Activated CD8-positive, alpha-beta T cell treated with anti-CD3 and anti-CD28 coated beads, Interleukin-2, amount 10 ng/mL, durations not matched to agents 7 days and 5 days (primary cell): ENCODE data around the gene SH2D3C. TPM values are rescaled to one million over a fixed set of nuclear protein-coding genes. Genes with fewer than 3 reads are reported as not detected.
A peak's percentile ranks its signal among the peaks of the same experiment; 100 is the strongest.

ENCODE experiments used
- ATAC-seq: fragments of 150-1000 bp; cut with Tn5 transposase; one replicate; pipeline ENCODE4 v1.10.0; 2021; ENCODE audit warnings: moderate library complexity
- CTCF ChIA-PET: fragments of 350-600 bp; sonication (Branson Sonifier 250); formaldehyde crosslinking; loops from one replicate; lab custom pipeline; 2021; ENCODE audit warnings: antibody characterized with exemption; lab: Charles Lee
- POLR2A ChIA-PET: fragments of 350-600 bp; sonication (Branson Sonifier 250); formaldehyde crosslinking; loops from one replicate; lab custom pipeline; 2021; ENCODE audit warnings: antibody characterized with exemption; lab: Charles Lee
- DNase-seq: peaks from one replicate; pipeline ENCODE4 v3.0.0-alpha.2; 2020
- H3K27ac Mint-ChIP-seq: one replicate; pipeline ENCODE4 v1.8.0; 2021; ENCODE audit warnings: mild to moderate bottlenecking, mixed read lengths
- H3K27me3 Mint-ChIP-seq: one replicate; pipeline ENCODE4 v1.8.0; 2021; ENCODE audit warnings: low read depth, mixed read lengths
- H3K36me3 Mint-ChIP-seq: one replicate; pipeline ENCODE4 v1.8.0; 2021; ENCODE audit warnings: low read depth, mixed read lengths
- H3K4me1 Mint-ChIP-seq: one replicate; pipeline ENCODE4 v1.8.0; 2021; ENCODE audit warnings: low read depth, mixed read lengths
- H3K4me3 Mint-ChIP-seq: one replicate; pipeline ENCODE4 v1.8.0; 2021; ENCODE audit warnings: mild to moderate bottlenecking, mixed read lengths
- H3K9me3 Mint-ChIP-seq: one replicate; pipeline ENCODE4 v1.8.0; 2022; ENCODE audit warnings: mixed read lengths; ENCODE audit not compliant: insufficient read depth
- total RNA-seq, 2 experiments: library from RNA; stranded (reverse); gene quantifications; one replicate each; pipeline ENCODE4 v1.2.3, GENCODE V29; 2021

SH2D3C gene
- total RNA-seq, 2 experiments from 2014 or later = 75.6 to 77.5 TPM

- DNase-seq = no peak
- Mint-ChIP-seq H3K27me3 (no peaks in the 10 kb centered on the region), H3K4me1 (peaks cover 58% of the 10 kb centered on the region), H3K36me3 (peaks cover 51% of the 10 kb centered on the region), H3K27ac (no peak overlapping the region), H3K4me3 (no peak overlapping the region), H3K9me3 (no peaks in the 10 kb centered on the region)
- no peak for ATAC-seq
- ChIA-PET POLR2A (interaction anchor here (0.7 to 1.3 kb wide), 5 partner anchors 8 to 111 kb away, joined by 3 to 4 read pairs (median 3); partner anchors contain the start of gene FPGS), CTCF (interaction anchor here (1.0 to 3.2 kb wide), 5 partner anchors 8 to 129 kb away, joined by 3 to 20 read pairs (median 6); no protein-coding TSS in a partner anchor)
These were observed 14.1 kb upstream of the SH2D3C start for GRCh38 chr9:127792417-127793031.

DNA sequence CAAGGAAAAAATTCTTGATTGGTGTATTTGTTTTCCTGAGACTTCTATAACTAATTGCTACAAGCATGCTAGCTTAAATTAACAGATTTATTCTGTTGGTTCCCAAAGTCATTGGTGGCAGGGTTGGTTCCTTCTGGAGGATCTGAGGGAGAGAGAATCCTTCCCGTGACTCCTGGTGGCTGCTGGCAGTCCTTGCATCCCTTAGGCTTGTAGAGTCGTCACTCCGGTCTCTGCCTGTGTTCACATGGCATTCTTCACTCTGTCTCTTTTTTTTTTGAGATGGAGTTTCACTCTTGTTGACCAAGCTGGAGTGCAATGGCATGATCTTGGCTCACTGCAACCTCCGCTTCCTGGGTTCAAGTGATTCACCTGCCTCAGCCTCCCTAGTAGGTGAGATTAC, 12.6 kb upstream of the SH2D3C start:
- Mint-ChIP-seq H3K27ac (no peak overlapping the region), H3K36me3 (peaks cover 62% of the 10 kb centered on the region), H3K4me3 (no peak overlapping the region), H3K27me3 (no peaks in the 10 kb centered on the region), H3K4me1 (peaks cover 54% of the 10 kb centered on the region), H3K9me3 (no peaks in the 10 kb centered on the region)
- CTCF ChIA-PET = interaction anchor here (1.1 kb wide), 1 partner anchor 127 kb away, joined by 3 read pairs; no protein-coding TSS in a partner anchor
- POLR2A ChIA-PET = no interaction called here
- ATAC-seq (no peak), DNase-seq (no peak)

DNA sequence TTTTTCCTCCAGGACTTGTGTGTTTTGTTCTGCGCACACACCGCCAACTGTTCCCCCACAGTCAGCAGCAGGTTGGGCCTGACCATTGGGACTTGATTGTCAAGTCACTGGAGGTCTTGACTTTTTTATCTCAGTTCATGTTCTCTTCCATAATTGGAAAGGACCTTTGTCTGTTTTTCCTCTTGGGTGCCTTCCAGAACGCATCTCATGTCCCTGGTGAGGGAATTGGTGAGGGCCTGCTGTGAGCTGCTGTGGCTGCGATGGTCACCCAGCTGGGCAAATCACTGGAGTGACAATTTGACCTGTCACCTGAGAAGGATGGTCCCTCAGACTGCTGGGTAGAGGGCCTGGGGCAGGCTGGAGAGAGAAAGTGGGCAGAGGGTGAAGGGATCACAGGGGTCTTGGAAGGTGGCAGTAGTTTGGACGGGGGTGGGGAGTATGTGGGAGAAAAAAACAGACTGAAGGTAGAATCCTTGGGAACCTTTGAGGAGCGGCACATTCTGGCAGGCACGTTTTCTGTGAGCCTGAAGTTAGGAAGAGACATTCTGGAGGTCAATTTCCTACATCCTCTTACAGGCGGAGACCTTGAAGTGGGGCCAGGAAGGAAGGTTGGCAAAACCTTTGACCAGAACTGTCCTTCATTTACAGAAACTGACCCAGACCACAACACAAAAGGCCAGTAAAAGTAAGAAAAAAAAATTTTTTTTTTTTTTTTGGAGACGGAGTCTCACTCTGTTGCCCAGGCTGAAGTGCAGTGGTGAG, 11.8 kb upstream of the SH2D3C start:
- DNase-seq = no peak
- ChIA-PET CTCF (interaction anchor here (1.1 kb wide), 2 partner anchors 126 to 128 kb away, joined by 3 read pairs; partner anchors contain the start of gene ST6GALNAC4), POLR2A (interaction anchor here (0.6 kb wide), 1 partner anchor 33 kb away, joined by 3 read pairs; no protein-coding TSS in a partner anchor)
- no peak overlapping the region for H3K27ac Mint-ChIP-seq
- H3K4me3 Mint-ChIP-seq = no peak overlapping the region
- peaks cover 50% of the 10 kb centered on the region for H3K4me1 Mint-ChIP-seq
- no peak for ATAC-seq
- H3K36me3 Mint-ChIP-seq = peaks cover 62% of the 10 kb centered on the region
- H3K27me3 Mint-ChIP-seq = no peaks in the 10 kb centered on the region
- no peaks in the 10 kb centered on the region for H3K9me3 Mint-ChIP-seq

DNA sequence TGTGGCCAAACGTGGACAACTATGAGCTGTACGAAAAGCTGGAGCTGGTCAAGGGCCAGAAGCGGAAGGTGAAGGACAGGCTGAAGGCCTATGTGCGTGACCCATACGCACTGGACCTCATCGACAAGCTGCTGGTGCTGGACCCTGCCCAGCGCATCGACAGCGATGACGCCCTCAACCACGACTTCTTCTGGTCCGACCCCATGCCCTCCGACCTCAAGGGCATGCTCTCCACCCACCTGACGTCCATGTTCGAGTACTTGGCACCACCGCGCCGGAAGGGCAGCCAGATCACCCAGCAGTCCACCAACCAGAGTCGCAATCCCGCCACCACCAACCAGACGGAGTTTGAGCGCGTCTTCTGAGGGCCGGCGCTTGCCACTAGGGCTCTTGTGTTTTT, 10.7 kb upstream of the SH2D3C start:
- POLR2A ChIA-PET = interaction anchor here (1.1 kb wide), 1 partner anchor 130 kb away, joined by 3 read pairs; no protein-coding TSS in a partner anchor
- Mint-ChIP-seq H3K36me3 (peaks cover 60% of the 10 kb centered on the region), H3K4me1 (peaks cover 52% of the 10 kb centered on the region), H3K27me3 (no peaks in the 10 kb centered on the region), H3K4me3 (no peak overlapping the region), H3K27ac (no peak overlapping the region), H3K9me3 (no peaks in the 10 kb centered on the region)
- CTCF ChIA-PET = interaction anchor here (0.9 to 4.6 kb wide), 3 partner anchors 81 to 131 kb away, joined by 3 to 26 read pairs (median 4); partner anchors contain the start of gene ST6GALNAC4
- ATAC-seq (no peak), DNase-seq (no peak)

- Mint-ChIP-seq H3K27ac (peak overlapping the region; percentile 39), H3K36me3 (peaks cover 58% of the 10 kb centered on the region)
- no peak for ATAC-seq
These were observed 10.0 kb upstream of the SH2D3C start for GRCh38 chr9:127788337-127789011.

DNA sequence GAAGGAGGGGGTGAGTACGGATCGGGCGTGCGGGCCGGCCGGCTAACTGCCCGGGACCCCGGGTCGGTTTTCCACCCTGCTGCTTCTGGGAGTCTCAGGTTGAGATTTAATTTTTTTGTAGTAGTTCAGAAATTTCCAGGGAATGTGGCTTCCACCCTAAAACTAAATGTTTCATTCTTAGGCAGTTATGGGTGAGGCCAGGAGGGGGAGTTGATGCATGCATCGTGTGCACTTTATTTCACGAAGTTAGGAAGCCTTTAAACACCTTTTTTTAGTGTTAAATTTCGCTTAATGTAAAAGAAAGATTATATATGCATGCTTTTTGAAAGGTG, 8.3 kb upstream of the SH2D3C start:
- no peaks in the 10 kb centered on the region for H3K27me3 Mint-ChIP-seq
- peaks cover 65% of the 10 kb centered on the region for H3K4me1 Mint-ChIP-seq
- H3K36me3 Mint-ChIP-seq = peaks cover 52% of the 10 kb centered on the region
- DNase-seq (no peak), ATAC-seq (no peak)
- ChIA-PET CTCF (interaction anchor here (0.7 to 6.4 kb wide), 10 partner anchors 9 to 134 kb away, joined by 3 to 59 read pairs (median 5); partner anchors contain the start of genes FPGS and TOR2A), POLR2A (interaction anchor here (1.0 to 2.5 kb wide), 5 partner anchors 11 to 195 kb away, joined by 3 to 9 read pairs (median 3); partner anchors contain the start of gene TOR2A)
- H3K9me3 Mint-ChIP-seq = no peaks in the 10 kb centered on the region
- H3K4me3 Mint-ChIP-seq = peak overlapping the region; percentile 98
- H3K27ac Mint-ChIP-seq = peak overlapping the region; percentile 90

More at GRCh38 chr9:127788337-127789011, 10.0 kb upstream of the SH2D3C start:
- H3K4me1 Mint-ChIP-seq = peaks cover 59% of the 10 kb centered on the region
- no peaks in the 10 kb centered on the region for H3K9me3 Mint-ChIP-seq
- CTCF ChIA-PET = interaction anchor here (0.9 to 6.4 kb wide), 5 partner anchors 53 to 132 kb away, joined by 4 to 59 read pairs (median 26); partner anchors contain the start of gene TOR2A
- POLR2A ChIA-PET = interaction anchor here (0.7 to 1.3 kb wide), 4 partner anchors 9 to 130 kb away, joined by 3 to 9 read pairs (median 3); no protein-coding TSS in a partner anchor
- peak overlapping the region; percentile 98 for H3K4me3 Mint-ChIP-seq
- no peak for DNase-seq
- H3K27me3 Mint-ChIP-seq = no peaks in the 10 kb centered on the region

DNA sequence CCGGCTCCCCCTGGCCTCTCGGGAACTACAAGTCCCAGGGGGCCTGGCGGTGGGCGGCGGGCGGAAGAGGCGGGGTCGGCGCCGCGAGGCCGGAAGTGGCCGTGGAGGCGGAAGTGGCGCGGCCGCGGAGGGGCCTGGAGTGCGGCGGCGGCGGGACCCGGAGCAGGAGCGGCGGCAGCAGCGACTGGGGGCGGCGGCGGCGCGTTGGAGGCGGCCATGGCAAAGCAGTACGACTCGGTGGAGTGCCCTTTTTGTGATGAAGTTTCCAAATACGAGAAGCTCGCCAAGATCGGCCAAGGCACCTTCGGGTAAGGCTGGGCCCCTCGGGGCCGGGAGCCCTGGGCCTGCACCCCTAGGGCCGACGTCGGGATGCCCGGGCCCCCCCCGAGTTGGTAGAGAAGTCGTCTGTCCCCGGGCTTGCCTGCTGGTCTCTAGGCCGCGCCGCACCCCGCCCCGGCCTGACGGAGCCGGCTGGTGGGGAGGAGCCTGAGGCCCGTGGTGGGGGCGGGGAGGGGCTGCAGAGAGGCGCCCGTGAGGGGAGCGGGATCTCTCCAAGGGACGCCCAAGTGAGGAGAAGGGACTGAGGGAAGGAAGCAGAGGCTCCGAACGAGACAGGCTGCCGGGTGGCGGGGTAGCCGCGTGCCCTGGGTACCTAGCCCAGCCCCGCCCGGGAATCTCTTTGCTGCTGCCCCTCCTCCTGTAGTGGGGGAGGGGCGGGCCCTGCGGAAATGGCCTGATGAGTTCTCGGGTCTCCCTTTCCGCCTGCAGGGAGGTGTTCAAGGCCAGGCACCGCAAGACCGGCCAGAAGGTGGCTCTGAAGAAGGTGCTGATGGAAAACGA, 7.7 kb upstream of the SH2D3C start, which contains the start of gene CDK9:
TSS of gene CDK9 (plus strand) at position 102 of the 840 bp plus-strand sequence. CDS start at position 217, 115 bp downstream.
- Mint-ChIP-seq H3K4me3 (peak within 1 kb of the TSS; percentile 98), H3K36me3 (peaks cover 51% of the 10 kb centered on the region)

DNA sequence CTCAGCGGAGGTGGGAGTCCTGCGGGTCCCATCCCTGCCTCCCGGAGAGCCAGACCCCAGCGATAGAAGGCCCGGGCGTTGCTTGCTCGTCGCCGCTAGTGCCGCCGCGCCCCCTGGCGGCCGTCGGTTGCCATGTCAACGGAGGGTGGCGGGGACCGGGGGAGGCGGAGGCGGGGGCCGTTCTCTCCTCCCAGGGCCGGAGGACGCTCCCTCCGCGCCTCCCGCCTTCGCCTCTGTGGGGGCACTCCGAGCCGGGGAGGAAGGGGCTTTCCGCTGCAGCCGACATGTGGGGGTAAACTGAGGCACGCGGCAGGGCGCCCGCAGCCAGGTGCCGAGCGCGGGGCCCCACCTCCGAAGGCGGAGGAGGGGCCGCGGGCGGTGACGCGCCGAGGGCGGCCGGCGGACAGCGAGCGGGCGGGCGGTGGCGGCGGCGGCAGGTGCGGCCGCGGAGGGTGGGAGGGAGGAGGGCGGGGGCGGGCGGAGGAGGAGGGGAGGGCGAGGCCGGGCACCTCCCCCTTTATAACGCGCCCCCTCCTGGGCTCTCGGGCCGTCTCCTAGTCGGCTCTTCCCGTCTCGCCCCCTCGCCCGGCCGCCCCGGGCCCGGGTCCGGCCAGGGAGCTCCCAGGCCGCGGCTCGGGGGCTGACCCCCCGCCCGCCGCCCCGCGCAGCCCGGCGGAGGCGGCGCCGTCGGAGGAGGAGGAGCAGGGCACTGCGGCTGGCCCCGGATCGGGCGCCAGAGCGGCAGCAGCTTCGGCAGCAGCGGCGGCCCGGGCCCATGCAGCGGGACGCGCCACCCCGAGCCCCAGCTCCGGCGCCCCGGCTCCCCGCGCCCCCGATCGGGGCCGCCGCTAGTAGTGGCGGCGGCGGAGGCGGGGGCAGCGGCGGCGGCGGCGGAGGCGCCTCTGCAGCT, 6.8 kb upstream of the SH2D3C start:
- peak; percentile 46 for ATAC-seq
- Mint-ChIP-seq H3K9me3 (no peaks in the 10 kb centered on the region), H3K27me3 (no peaks in the 10 kb centered on the region), H3K27ac (peak overlapping the region; percentile 95), H3K36me3 (peaks cover 46% of the 10 kb centered on the region), H3K4me3 (peak overlapping the region; percentile 77), H3K4me1 (peaks cover 75% of the 10 kb centered on the region)
- peak; percentile 93 for DNase-seq
- ChIA-PET CTCF (interaction anchor here (0.7 to 6.4 kb wide), 20 partner anchors 8 to 177 kb away, joined by 3 to 102 read pairs (median 5); partner anchors contain the start of genes PTRH1, TOR2A and TTC16), POLR2A (interaction anchor here (0.6 to 2.8 kb wide), 17 partner anchors 9 to 136 kb away, joined by 3 to 27 read pairs (median 4); partner anchors contain the start of genes ST6GALNAC4 and TOR2A)

More for the DNA sequence above, 7.7 kb upstream of the SH2D3C start, which contains the start of gene CDK9:
- Mint-ChIP-seq H3K4me1 (peaks cover 71% of the 10 kb centered on the region), H3K9me3 (no peaks in the 10 kb centered on the region), H3K27me3 (no peaks in the 10 kb centered on the region), H3K27ac (peak within 1 kb of the TSS; percentile 95)
- POLR2A ChIA-PET = interaction anchor here (0.6 to 2.8 kb wide), 15 partner anchors 10 to 196 kb away, joined by 3 to 27 read pairs (median 4); partner anchors contain the start of genes ST6GALNAC4 and TOR2A
- CTCF ChIA-PET = interaction anchor here (0.8 to 6.4 kb wide), 15 partner anchors 10 to 134 kb away, joined by 3 to 102 read pairs (median 8); partner anchors contain the start of genes FPGS and TOR2A
- ATAC-seq (peak; percentile 54), DNase-seq (peak; percentile 94)
